ENCODE data around the gene FADD. TPM values are rescaled to one million over a fixed set of nuclear protein-coding genes. Genes with fewer than 3 reads are reported as not detected.

Gene FADD
- total and polyA plus RNA-seq, 2 donors (not counting 3 experiments of a cell fraction or from before 2014, with no cell fraction given) = 35.4 to 45.1 TPM

- H3K4me2 ChIP-seq (ENCODE audit: insufficient read depth, low read length) = no peak overlapping the region
- H3K4me1 ChIP-seq (ENCODE audit: control insufficient read depth, extremely low read depth, insufficient read depth, low read length) = no peaks in the 10 kb centered on the region
- H3K36me3 ChIP-seq (ENCODE audit: control insufficient read depth in 2 of 2, extremely low read depth in 1 of 2, insufficient read depth in 2 of 2, low read length in 2 of 2) = no peaks in the 10 kb centered on the region
- no peaks in the 10 kb centered on the region for H3K9me3 ChIP-seq (replicated peaks; ENCODE audit: control insufficient read depth, insufficient read depth, low read length)
- TF ChIP-seq JUN (IDR thresholded peaks at IDR 0.05; ENCODE audit: borderline replicate concordance, insufficient read depth, insufficient read length, low read depth) (no peak), FOS (IDR thresholded peaks at IDR 0.05; ENCODE audit: borderline replicate concordance, insufficient read depth, low read length) (no peak), EZH2 (IDR thresholded peaks at IDR 0.05; ENCODE audit: borderline replicate concordance, low read depth, low read length, severe bottlenecking) (no peak), CTCF (IDR thresholded peaks at IDR 0.05; ENCODE audit: extremely low read depth in 1 of 2, insufficient read depth in 1 of 2, low read depth in 1 of 2, low read length in 2 of 2) (no peak), MYC (IDR thresholded peaks at IDR 0.05; ENCODE audit: low read depth, low read length) (no peak), MAX (IDR thresholded peaks at IDR 0.05; ENCODE audit: insufficient read depth, insufficient read length) (no peak), GATA2 (IDR thresholded peaks at IDR 0.05; ENCODE audit: insufficient read depth, insufficient read length, low read depth, low read length) (no peak), POLR2A (IDR thresholded peaks at IDR 0.05; ENCODE audit: low read depth, low read length) (no peak), POLR2AphosphoS5 (IDR thresholded peaks at IDR 0.05; ENCODE audit: insufficient read depth, low read depth, low read length) (no peak)
- H2AFZ ChIP-seq (ENCODE audit: low read depth, low read length) = no peak overlapping the region
- H3K79me2 ChIP-seq (ENCODE audit: control insufficient read depth, insufficient read depth, low read length) = no peaks in the 10 kb centered on the region
- H3K9ac ChIP-seq (replicated peaks; ENCODE audit: extremely low read depth, insufficient read depth, low read length) = no peak overlapping the region
- H4K20me1 ChIP-seq (replicated peaks; ENCODE audit: control insufficient read depth, extremely low read depth, insufficient read depth, low read length) = no peaks in the 10 kb centered on the region
- BruUV-seq (replicated peaks) = no TSS peak
- no peaks in the 10 kb centered on the region for H3K9me1 ChIP-seq (replicated peaks; ENCODE audit: control insufficient read depth, extremely low read depth, insufficient read depth, low read length)
- ChIA-PET CTCF (interaction anchor here (0.6 to 2.9 kb wide), 3 partner anchors 35 to 238 kb away, joined by 3 to 10 read pairs (median 3); no protein-coding TSS in a partner anchor), POLR2A (no interaction called here)
- no peaks in the 10 kb centered on the region for H3K27me3 ChIP-seq (ENCODE audit: control insufficient read depth in 2 of 2, insufficient read depth in 2 of 2, low read length in 2 of 2)
- intact Hi-C loops (cut with micrococcal nuclease) = no loop called here
- dilution Hi-C loops (cut with MboI; ENCODE audit: extremely low pct_ligation_motif_present, low sequenced_read_pairs) = no loop called here
- no peak overlapping the region for H3K4me3 ChIP-seq (replicated peaks in 1 of 3; ENCODE audit: insufficient read depth in 1 of 3, low read depth in 1 of 3, low read length in 3 of 3)
- H3K27ac ChIP-seq (ENCODE audit: insufficient read depth, low read depth, low read length) = no peak overlapping the region
- DNase-seq (ENCODE audit: low read depth, low spot score) (no peak), FAIRE-seq (no peak)
These were observed 46.6 kb upstream of the FADD start for GRCh38 chr11:70156291-70157037.

Measured in endothelial cell of umbilical vein (primary cell).